ENCODE measurements around the gene PAGE2B.

PAGE2B gene

GRCh38 chrX:55123900-55124299 lies 49.1 kb downstream of the PAGE2B start:
- Histone ChIP-seq H4K91ac (ENCODE audit: low read depth, low read length) (no peak overlapping the region), H2BK120ac (ENCODE audit: insufficient read depth, low read length, poor library complexity) (no peak overlapping the region), H3K9ac (ENCODE audit: low read length) (no peak overlapping the region), H3K4me1 (ENCODE audit: control insufficient read depth in 1 of 2, insufficient read depth in 2 of 2, low read length in 2 of 2) (peaks cover 0 to 4% of the 10 kb centered on the region in 2 experiments), H3K9me3 (ENCODE audit: insufficient read depth, low read depth, low read length) (no peaks in the 10 kb centered on the region), H2AK5ac (ENCODE audit: low read length) (no peak overlapping the region), H3K27ac (ENCODE audit: low read depth, low read length) (no peak overlapping the region), H3K79me1 (ENCODE audit: low read length) (no peaks in the 10 kb centered on the region), H2AFZ (ENCODE audit: insufficient read depth, low read length, poor library complexity) (no peak overlapping the region), H2BK12ac (ENCODE audit: low read length) (no peak overlapping the region), H3K36me3 (ENCODE audit: control insufficient read depth in 1 of 2, insufficient read depth in 2 of 2, low read length in 2 of 2) (no peaks in the 10 kb centered on the region), H2BK5ac (ENCODE audit: low read depth, low read length, poor library complexity) (no peak overlapping the region), H3K4ac (ENCODE audit: low read depth, low read length) (no peak overlapping the region), H4K8ac (ENCODE audit: low read depth, low read length) (no peak overlapping the region), H3K4me3 (ENCODE audit: low read depth, low read length) (no peak overlapping the region), H3K4me2 (ENCODE audit: low read length) (no peak overlapping the region), H3K27me3 (ENCODE audit: insufficient read depth, low read length) (no peaks in the 10 kb centered on the region), H3K79me2 (ENCODE audit: control insufficient read depth, insufficient read depth, low read length, poor library complexity) (no peaks in the 10 kb centered on the region), H3K23ac (ENCODE audit: low read length) (no peak overlapping the region), H3K14ac (ENCODE audit: low read length) (no peak overlapping the region), H4K12ac (ENCODE audit: low read depth, low read length) (no peak overlapping the region), H3K18ac (ENCODE audit: low read length) (no peak overlapping the region)
- no CpG with 5 or more reads among the region's 7 CpGs for WGBS (ENCODE audit: extremely low coverage, insufficient coverage, insufficient read length)
- peak in 1 of 2 donors; percentile 19 for DNase-seq

GRCh38 chrX:55127692-55128091 lies 52.9 kb downstream of the PAGE2B start:
- Histone ChIP-seq H3K14ac (ENCODE audit: low read length) (no peak overlapping the region), H3K4me1 (ENCODE audit: control insufficient read depth in 1 of 2, insufficient read depth in 2 of 2, low read length in 2 of 2) (peaks cover 0 to 2% of the 10 kb centered on the region in 2 experiments), H3K9ac (ENCODE audit: low read length) (no peak overlapping the region), H3K18ac (ENCODE audit: low read length) (no peak overlapping the region), H3K79me1 (ENCODE audit: low read length) (no peaks in the 10 kb centered on the region), H3K9me3 (ENCODE audit: insufficient read depth, low read depth, low read length) (no peaks in the 10 kb centered on the region), H4K8ac (ENCODE audit: low read depth, low read length) (no peak overlapping the region), H2BK5ac (ENCODE audit: low read depth, low read length, poor library complexity) (no peak overlapping the region), H3K4ac (ENCODE audit: low read depth, low read length) (no peak overlapping the region), H3K4me3 (ENCODE audit: low read depth, low read length) (no peak overlapping the region), H3K4me2 (ENCODE audit: low read length) (no peak overlapping the region), H2BK12ac (ENCODE audit: low read length) (no peak overlapping the region), H3K27me3 (ENCODE audit: insufficient read depth, low read length) (no peaks in the 10 kb centered on the region), H2BK120ac (ENCODE audit: insufficient read depth, low read length, poor library complexity) (no peak overlapping the region), H4K91ac (ENCODE audit: low read depth, low read length) (no peak overlapping the region), H3K23ac (ENCODE audit: low read length) (no peak overlapping the region), H4K12ac (ENCODE audit: low read depth, low read length) (no peak overlapping the region), H3K27ac (ENCODE audit: low read depth, low read length) (no peak overlapping the region), H3K79me2 (ENCODE audit: control insufficient read depth, insufficient read depth, low read length, poor library complexity) (no peaks in the 10 kb centered on the region), H2AK5ac (ENCODE audit: low read length) (no peak overlapping the region), H2AFZ (ENCODE audit: insufficient read depth, low read length, poor library complexity) (no peak overlapping the region), H3K36me3 (ENCODE audit: control insufficient read depth in 1 of 2, insufficient read depth in 2 of 2, low read length in 2 of 2) (no peaks in the 10 kb centered on the region)
- no CpG with 5 or more reads among the region's 2 CpGs for WGBS (ENCODE audit: extremely low coverage, insufficient coverage, insufficient read length)
- DNase-seq, result peak in 1 of 2 donors; percentile 16
